Stimulated activated naive CD8-positive, alpha-beta T cell treated with anti-CD3 and anti-CD28 coated beads, Interleukin-15, Interleukin-2, amounts not matched to agents 100 ng/mL and 50 ng/mL, for 24 hours (primary cell): Measurements from ENCODE around the gene SASH1.

ENCODE experiments used
- H3K27ac Mint-ChIP-seq: one replicate; pipeline ENCODE4 v1.8.0; 2021; ENCODE audit warnings: mild to moderate bottlenecking, mixed read lengths
- H3K27me3 Mint-ChIP-seq: one replicate; pipeline ENCODE4 v1.8.0; 2021; ENCODE audit warnings: mixed read lengths
- H3K36me3 Mint-ChIP-seq: one replicate; pipeline ENCODE4 v1.8.0; 2021; ENCODE audit warnings: low read depth, mixed read lengths
- H3K4me1 Mint-ChIP-seq: one replicate; pipeline ENCODE4 v1.8.0; 2021; ENCODE audit warnings: low read depth, mixed read lengths
- H3K4me3 Mint-ChIP-seq: one replicate; pipeline ENCODE4 v1.8.0; 2021; ENCODE audit warnings: mild to moderate bottlenecking, mixed read lengths
- H3K9me3 Mint-ChIP-seq: one replicate; pipeline ENCODE4 v1.8.0; 2021; ENCODE audit warnings: mixed read lengths

Gene SASH1

DNA sequence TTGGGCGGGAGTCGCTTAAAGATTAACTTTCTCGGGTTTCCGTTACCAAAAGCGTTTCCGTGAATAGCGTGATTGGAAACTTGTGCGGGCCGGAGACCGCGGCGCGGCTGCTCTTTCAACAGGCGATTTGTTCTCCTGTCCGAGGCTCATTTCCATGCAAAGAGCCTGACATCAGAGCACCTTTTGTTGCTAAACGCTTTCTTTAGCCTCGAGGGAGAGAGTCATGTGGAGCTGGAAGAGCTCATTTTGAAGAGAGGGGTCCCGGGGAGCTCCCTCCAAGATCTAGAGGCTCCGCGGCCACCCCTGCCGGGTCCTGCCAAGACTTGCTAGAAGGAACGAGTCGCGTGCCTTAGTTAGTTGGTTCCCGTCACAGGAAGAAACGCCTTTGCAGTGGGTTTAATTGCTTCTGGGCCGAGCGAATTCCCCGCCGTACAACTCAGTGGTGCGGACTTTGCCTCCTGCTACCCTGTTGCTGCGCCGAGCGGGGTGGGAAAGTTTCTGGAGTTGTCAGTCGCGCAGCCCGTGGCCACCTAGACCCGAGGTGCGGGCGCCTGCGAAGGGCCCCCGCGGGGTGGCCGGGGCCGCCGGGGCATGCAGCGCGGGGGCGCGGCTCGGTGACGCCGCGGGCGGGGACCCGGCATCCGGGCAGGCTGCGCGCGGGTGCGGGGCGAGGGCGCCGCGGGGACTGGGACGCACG lies at the start of gene SASH1:
Gene SASH1, plus strand, starts transcription at position 489 of the 697 bp plus-strand sequence. CDS start 230 bp downstream, outside the sequence.
- H3K27me3 Mint-ChIP-seq = peaks cover 50% of the 10 kb centered on the region
- no peaks in the 10 kb centered on the region for H3K9me3 Mint-ChIP-seq
- H3K36me3 Mint-ChIP-seq = no peaks in the 10 kb centered on the region
- peak within 1 kb of the TSS; percentile 71 for H3K4me3 Mint-ChIP-seq
- no peak within 1 kb of the TSS for H3K27ac Mint-ChIP-seq
- peaks cover 15% of the 10 kb centered on the region for H3K4me1 Mint-ChIP-seq

DNA sequence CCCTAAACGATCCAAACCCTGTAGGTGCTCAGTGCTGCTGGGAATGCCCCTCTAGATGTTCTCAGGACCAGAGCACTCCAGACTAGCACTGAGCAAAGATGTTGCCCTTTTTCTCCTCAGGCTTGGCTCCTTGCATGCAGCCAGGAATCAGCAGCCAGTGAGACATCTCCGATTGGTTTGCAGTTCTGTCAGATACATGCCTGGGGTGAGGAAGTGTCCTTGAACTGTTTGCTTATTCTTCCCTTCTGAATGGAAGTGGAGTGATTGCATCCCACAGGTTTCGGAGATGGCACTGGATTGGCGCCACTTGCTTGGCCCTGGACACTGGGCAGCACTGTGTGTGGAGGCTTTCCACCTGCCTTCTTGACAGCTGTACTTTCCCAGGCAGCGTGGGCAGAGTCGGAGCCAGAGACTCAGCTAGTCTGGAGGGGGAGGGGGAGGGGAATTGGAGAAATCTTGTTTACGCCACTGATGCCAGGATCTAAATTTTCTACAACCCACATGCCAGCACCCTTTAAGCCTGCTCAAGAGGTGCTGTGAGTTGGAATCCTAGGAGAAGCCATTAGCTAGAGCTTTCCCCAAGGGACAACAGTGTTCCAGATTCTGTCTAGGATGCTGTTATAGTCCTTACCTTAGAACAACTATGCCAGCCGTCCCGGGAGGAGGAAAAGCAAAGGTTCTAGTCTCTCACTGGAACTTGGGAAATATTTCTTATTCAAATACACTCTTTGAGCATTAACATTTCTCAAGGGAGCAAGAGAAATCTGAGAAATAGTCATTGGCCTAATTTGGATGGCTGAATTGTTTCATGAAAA lies 49.2 kb upstream of the SASH1 start:
- Mint-ChIP-seq H3K4me1 (no peaks in the 10 kb centered on the region), H3K27ac (no peak overlapping the region)

DNA sequence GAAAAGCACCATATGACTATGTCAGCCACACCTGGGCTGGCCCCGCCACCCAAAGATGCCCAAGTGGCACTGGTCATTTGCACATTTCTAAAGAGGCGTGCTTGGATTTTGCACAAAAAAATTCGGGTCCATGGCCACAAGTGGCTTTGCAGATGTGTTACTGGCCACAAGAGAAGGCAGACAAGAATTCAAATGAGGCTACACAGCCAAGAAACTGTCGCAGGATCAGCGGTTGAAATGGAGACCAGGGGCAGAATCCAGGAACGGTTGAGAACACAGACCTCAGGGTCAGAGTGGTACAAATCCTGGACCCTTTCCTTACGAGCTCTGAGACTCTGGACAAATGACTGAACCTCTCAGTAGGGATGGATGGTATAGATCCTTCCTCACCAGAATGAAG lies 48.6 kb upstream of the SASH1 start:
- H3K4me1 Mint-ChIP-seq = no peaks in the 10 kb centered on the region
- H3K27me3 Mint-ChIP-seq = peaks cover 13% of the 10 kb centered on the region
- no peak overlapping the region for H3K4me3 Mint-ChIP-seq
- H3K27ac Mint-ChIP-seq = no peak overlapping the region
- H3K36me3 Mint-ChIP-seq = no peaks in the 10 kb centered on the region
- H3K9me3 Mint-ChIP-seq = no peaks in the 10 kb centered on the region

More for the DNA sequence above, 49.2 kb upstream of the SASH1 start:
- Mint-ChIP-seq H3K27me3 (peaks cover 15% of the 10 kb centered on the region), H3K36me3 (no peaks in the 10 kb centered on the region), H3K9me3 (no peaks in the 10 kb centered on the region), H3K4me3 (no peak overlapping the region)

DNA sequence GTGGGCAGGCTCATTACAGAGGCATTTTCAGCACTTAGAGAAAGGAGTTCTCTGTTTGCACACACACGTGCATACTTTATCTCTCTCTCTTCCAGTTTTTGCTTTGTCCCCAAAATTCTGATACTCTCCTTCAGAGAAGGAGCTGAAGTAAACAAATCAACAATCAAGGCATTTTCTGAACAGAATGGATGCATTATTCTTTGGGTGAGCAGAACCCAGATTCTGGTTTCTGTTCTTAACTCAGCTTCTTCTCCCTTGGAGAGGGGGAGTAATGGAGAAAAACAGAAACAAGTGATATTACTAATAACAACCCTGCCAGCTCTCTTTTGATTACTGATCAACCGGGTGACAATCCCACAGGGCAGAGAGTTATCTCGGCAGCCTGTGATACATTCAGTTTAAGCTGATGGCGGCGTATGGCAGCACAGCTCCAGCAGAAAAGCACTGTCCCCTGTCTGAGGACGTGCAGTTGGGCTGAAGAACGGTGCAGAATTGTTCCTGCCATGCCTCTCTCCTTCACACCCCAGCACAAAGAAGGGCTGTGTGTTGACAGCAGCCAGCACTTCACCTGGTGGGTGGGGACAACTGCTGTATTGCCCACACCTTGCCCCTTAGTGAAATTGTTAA lies 47.3 kb upstream of the SASH1 start:
- H3K36me3 Mint-ChIP-seq = no peaks in the 10 kb centered on the region
- H3K27me3 Mint-ChIP-seq = peaks cover 9% of the 10 kb centered on the region
- no peak overlapping the region for H3K27ac Mint-ChIP-seq
- no peaks in the 10 kb centered on the region for H3K4me1 Mint-ChIP-seq
- no peaks in the 10 kb centered on the region for H3K9me3 Mint-ChIP-seq
- H3K4me3 Mint-ChIP-seq = no peak overlapping the region

GRCh38 chr6:148296771-148297170 lies 45.9 kb upstream of the SASH1 start:
- Mint-ChIP-seq H3K9me3 (no peaks in the 10 kb centered on the region), H3K4me1 (no peaks in the 10 kb centered on the region), H3K4me3 (no peak overlapping the region), H3K27ac (no peak overlapping the region), H3K36me3 (no peaks in the 10 kb centered on the region), H3K27me3 (peaks cover 4% of the 10 kb centered on the region)

- no peaks in the 10 kb centered on the region for H3K9me3 Mint-ChIP-seq
- no peak overlapping the region for H3K4me3 Mint-ChIP-seq
- H3K36me3 Mint-ChIP-seq = no peaks in the 10 kb centered on the region
- no peak overlapping the region for H3K27ac Mint-ChIP-seq
- H3K27me3 Mint-ChIP-seq = peaks cover 4% of the 10 kb centered on the region
- no peaks in the 10 kb centered on the region for H3K4me1 Mint-ChIP-seq
These were observed 44.0 kb upstream of the SASH1 start for GRCh38 chr6:148298683-148299082.

DNA sequence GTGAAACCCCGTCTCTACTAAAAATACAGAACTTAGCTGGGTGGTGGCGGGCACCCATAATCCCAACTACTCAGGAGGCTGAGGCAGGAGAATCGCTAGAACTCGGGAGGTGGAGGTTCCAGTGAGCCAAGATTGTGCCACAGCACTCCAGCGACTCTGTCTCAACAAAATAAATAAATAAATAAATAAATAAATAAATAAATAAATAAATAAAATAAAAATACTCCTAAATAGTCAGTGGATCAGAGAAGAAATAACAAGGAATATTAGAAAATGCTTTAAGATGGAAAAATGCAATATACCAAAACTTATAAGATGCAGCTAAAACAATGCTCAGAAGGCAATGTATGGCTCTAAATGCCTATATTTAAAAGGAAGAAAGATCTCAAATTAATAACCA lies 39.0 kb upstream of the SASH1 start:
- no peak overlapping the region for H3K4me3 Mint-ChIP-seq
- no peaks in the 10 kb centered on the region for H3K27me3 Mint-ChIP-seq
- H3K9me3 Mint-ChIP-seq = no peaks in the 10 kb centered on the region
- no peaks in the 10 kb centered on the region for H3K36me3 Mint-ChIP-seq
- H3K27ac Mint-ChIP-seq = no peak overlapping the region
- H3K4me1 Mint-ChIP-seq = no peaks in the 10 kb centered on the region

DNA sequence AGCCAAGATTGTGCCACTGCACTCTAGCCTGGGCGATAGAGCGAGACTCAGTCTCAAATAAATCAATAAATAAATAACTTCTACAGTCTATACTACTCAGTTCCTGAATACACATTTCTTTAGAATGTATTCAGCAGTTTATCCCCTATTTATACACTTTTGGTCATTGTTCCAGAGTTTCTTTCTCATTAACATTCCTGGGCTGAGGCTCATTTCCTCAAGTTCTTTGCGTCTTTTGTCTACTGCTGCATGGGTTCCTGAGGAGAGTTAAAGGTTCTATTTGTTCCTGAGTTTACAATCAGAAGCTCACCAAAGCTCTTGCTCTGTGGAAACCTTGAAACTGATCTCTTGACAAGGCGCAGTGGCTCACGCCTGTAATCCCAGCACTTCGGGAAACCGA lies 37.7 kb upstream of the SASH1 start:
- Mint-ChIP-seq H3K27me3 (no peaks in the 10 kb centered on the region), H3K9me3 (no peaks in the 10 kb centered on the region), H3K27ac (no peak overlapping the region), H3K4me1 (no peaks in the 10 kb centered on the region), H3K4me3 (no peak overlapping the region), H3K36me3 (no peaks in the 10 kb centered on the region)

GRCh38 chr6:148306286-148306685 lies 36.4 kb upstream of the SASH1 start:
- H3K4me1 Mint-ChIP-seq = no peaks in the 10 kb centered on the region
- no peak overlapping the region for H3K27ac Mint-ChIP-seq
- no peaks in the 10 kb centered on the region for H3K9me3 Mint-ChIP-seq
- H3K4me3 Mint-ChIP-seq = no peak overlapping the region
- H3K36me3 Mint-ChIP-seq = no peaks in the 10 kb centered on the region
- H3K27me3 Mint-ChIP-seq = no peaks in the 10 kb centered on the region

DNA sequence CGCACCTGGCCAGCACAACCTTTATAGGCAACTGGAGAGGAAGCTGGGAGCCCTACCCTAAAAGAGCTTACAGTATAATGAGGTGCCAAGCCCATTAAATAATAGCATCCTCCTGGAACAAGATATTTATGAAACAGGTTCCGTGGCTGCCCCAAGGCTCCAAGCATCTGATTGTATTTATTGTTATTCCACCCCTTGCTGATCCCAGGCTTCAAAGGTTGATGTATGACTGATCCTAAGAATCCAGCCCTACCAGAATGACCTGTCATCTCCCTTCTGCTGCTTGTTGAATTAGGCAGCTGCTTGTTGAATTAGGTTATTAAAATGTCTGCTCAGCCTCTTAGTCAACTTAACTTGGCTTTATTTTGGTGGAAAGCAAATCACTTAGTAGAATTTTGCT lies 35.2 kb upstream of the SASH1 start:
- Mint-ChIP-seq H3K4me1 (no peaks in the 10 kb centered on the region), H3K4me3 (no peak overlapping the region), H3K27ac (no peak overlapping the region)

DNA sequence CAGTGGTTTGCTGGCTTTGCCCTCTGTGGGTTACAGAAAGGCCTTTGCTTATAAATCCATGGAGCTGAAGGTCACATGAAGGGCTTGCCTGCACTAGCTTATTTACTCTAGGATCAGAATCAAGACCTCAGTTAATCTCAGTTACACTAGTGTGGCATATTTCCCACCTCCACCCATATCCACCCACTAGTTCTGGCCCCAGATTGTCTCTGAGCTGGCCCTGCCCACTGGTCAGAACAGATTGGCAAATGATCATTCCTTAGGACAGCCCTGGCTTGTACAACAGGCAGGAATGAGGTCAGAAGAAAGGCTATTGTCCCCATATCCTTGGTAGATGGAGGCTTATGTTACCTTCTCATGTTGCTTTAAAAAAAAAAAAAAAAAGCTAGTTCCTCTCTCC lies 33.3 kb upstream of the SASH1 start:
- Mint-ChIP-seq H3K4me1 (no peaks in the 10 kb centered on the region), H3K4me3 (no peak overlapping the region), H3K9me3 (no peaks in the 10 kb centered on the region)

More for the DNA sequence above, 35.2 kb upstream of the SASH1 start:
- no peaks in the 10 kb centered on the region for H3K36me3 Mint-ChIP-seq
- no peaks in the 10 kb centered on the region for H3K27me3 Mint-ChIP-seq
- H3K9me3 Mint-ChIP-seq = no peaks in the 10 kb centered on the region

GRCh38 chr6:148311966-148312669 lies 30.5 kb upstream of the SASH1 start:
- no peak overlapping the region for H3K27ac Mint-ChIP-seq
- H3K9me3 Mint-ChIP-seq = no peaks in the 10 kb centered on the region
- H3K4me1 Mint-ChIP-seq = no peaks in the 10 kb centered on the region
- H3K4me3 Mint-ChIP-seq = no peak overlapping the region
- H3K36me3 Mint-ChIP-seq = no peaks in the 10 kb centered on the region
- H3K27me3 Mint-ChIP-seq = peaks cover 7% of the 10 kb centered on the region

More for the DNA sequence above, 33.3 kb upstream of the SASH1 start:
- Mint-ChIP-seq H3K27me3 (peaks cover 3% of the 10 kb centered on the region), H3K36me3 (no peaks in the 10 kb centered on the region), H3K27ac (no peak overlapping the region)

- no peaks in the 10 kb centered on the region for H3K4me1 Mint-ChIP-seq
- no peak overlapping the region for H3K27ac Mint-ChIP-seq
- peaks cover 7% of the 10 kb centered on the region for H3K27me3 Mint-ChIP-seq
- H3K36me3 Mint-ChIP-seq = no peaks in the 10 kb centered on the region
- H3K9me3 Mint-ChIP-seq = no peaks in the 10 kb centered on the region
- no peak overlapping the region for H3K4me3 Mint-ChIP-seq
These were observed 29.1 kb upstream of the SASH1 start for GRCh38 chr6:148313488-148313887.

- no peaks in the 10 kb centered on the region for H3K4me1 Mint-ChIP-seq
- H3K27ac Mint-ChIP-seq = no peak overlapping the region
- peaks cover 7% of the 10 kb centered on the region for H3K27me3 Mint-ChIP-seq
- H3K9me3 Mint-ChIP-seq = no peaks in the 10 kb centered on the region
- H3K36me3 Mint-ChIP-seq = no peaks in the 10 kb centered on the region
- H3K4me3 Mint-ChIP-seq = no peak overlapping the region
These were observed 26.3 kb upstream of the SASH1 start for GRCh38 chr6:148316308-148316707.

- H3K9me3 Mint-ChIP-seq = no peaks in the 10 kb centered on the region
- peaks cover 7% of the 10 kb centered on the region for H3K27me3 Mint-ChIP-seq
- H3K27ac Mint-ChIP-seq = no peak overlapping the region
- H3K36me3 Mint-ChIP-seq = no peaks in the 10 kb centered on the region
- H3K4me1 Mint-ChIP-seq = no peaks in the 10 kb centered on the region
- H3K4me3 Mint-ChIP-seq = no peak overlapping the region
These were observed 25.6 kb upstream of the SASH1 start for GRCh38 chr6:148317051-148317450.
